IPS-18c (cell line): ENCODE measurements around the gene FEZ2.

Source experiments
- H3K4me3 ChIP-seq: 2 replicates; pipeline ENCODE4 v1.7.0; 2013; ENCODE audit warnings: low read depth, mild to moderate bottlenecking, low read length, moderate library complexity; ENCODE audit not compliant: insufficient read depth
- H3K9me3 ChIP-seq: one replicate; pipeline ENCODE4 v1.6.1; 2013; ENCODE audit warnings: mild to moderate bottlenecking, low read length, moderate library complexity; ENCODE audit not compliant: control insufficient read depth, insufficient read depth

The FEZ2 gene

DNA sequence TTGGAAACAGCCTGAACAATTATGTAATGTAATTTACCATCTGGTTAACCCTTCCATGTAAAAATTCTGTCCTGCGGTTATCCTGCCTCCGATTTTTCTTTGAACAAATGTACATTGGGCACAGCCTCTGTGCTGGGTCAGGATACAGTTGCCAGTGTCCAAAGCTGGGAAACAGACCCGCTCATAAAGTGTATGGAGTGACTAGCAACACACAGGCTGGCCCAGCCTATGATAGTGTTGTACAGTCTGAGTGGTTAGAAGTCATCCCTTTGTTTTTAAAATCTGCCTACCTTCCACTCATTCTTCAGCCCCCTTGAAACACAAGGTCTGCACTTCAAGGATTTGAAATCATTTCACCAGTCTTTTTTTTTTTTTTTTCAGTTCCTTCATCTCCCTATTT lies 50.1 kb downstream of the FEZ2 start:
- no peak overlapping the region for H3K4me3 ChIP-seq
- H3K9me3 ChIP-seq: no peaks in the 10 kb centered on the region

DNA sequence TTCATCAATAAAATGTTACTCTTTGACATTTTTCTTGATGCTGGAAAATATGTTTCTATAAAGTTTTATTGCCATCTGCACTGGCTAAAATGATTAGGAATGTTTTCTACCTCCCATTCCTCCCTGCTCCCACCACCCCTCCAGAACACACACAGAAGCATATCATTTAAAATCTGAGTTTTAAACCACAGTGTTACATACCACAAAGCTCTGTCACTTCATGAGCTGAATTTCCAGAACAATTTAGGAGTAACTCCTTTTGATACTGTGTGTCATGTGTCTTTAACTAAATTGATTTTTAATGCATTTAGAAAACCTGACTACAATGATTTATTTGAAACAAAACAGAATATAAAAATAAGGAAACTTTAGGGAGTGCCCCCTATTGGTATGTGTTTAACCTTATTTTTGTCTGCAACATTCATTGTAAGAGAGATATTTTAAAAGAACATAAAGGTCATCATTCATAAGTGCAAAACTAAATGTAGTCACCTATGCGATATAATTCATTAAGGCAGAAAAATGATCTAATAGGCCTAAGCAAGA lies 52.0 kb downstream of the FEZ2 start:
- Histone ChIP-seq H3K9me3 (no peaks in the 10 kb centered on the region), H3K4me3 (no peak overlapping the region)

DNA sequence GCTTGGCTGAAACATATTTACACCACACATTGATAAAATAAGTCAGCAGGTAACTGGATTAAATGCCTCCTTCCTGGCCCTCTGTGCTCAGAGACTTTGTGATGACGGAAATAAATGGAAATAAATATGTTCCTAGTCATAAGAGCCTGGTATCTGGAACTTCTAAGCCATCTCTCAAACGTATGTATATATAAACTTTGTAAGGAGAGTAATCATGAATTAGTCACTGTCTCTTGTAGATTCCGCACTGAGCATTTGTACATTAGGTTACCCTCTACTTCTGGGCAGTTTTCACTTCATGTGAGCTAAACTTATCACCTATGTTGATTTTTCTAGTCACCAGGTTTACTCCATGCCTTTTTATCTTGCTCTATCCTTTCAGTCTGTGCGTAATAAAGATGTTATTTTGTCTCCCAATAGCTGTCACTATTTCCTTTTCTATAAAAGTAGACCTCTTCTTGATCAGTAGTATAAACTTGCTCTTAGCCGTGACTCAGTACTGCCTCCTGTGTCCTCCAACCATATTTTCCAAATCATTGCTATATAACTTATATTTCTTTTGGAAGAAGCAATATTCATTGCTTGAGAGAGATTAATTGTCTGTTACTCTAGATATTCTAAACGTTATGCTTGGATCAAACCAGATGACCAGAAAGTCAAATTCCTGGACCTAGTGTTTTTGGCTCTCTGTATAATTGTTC lies 53.2 kb downstream of the FEZ2 start:
- no peak overlapping the region for H3K4me3 ChIP-seq
- no peaks in the 10 kb centered on the region for H3K9me3 ChIP-seq

DNA sequence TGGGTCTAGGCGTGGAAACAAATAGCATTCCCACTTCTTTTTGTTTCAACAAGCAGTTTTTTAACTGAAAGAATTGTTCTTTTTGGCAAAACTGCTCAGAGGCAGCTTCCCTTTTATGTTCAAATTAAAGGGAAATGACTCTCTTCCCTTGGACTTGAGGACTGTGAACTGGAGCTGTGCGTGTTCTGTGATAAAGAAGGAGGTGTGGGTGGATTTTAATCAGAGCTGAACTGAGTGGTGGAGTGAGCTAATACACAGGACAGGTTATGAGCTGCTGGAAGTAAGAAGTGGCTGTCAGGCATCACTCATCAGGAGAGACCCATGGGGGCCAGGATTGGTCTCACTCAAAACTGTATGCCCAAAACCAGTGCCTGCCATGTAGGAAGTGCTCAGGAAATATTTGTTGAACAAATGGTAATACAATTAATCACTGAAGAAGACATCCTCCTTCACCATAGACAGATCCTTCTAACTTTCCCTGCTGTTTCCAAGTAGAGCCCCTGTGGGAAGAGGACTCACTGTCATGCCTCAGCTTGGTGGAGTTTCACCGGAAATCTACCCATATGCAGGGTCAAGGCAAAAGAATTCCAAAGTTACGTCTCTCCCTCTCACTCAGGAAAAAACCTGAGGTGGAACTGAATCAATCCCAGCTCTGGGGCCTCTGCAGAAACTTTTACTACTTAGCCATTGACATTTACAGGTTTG lies 55.9 kb downstream of the FEZ2 start:
- Histone ChIP-seq H3K9me3 (no peaks in the 10 kb centered on the region), H3K4me3 (no peak overlapping the region)

DNA sequence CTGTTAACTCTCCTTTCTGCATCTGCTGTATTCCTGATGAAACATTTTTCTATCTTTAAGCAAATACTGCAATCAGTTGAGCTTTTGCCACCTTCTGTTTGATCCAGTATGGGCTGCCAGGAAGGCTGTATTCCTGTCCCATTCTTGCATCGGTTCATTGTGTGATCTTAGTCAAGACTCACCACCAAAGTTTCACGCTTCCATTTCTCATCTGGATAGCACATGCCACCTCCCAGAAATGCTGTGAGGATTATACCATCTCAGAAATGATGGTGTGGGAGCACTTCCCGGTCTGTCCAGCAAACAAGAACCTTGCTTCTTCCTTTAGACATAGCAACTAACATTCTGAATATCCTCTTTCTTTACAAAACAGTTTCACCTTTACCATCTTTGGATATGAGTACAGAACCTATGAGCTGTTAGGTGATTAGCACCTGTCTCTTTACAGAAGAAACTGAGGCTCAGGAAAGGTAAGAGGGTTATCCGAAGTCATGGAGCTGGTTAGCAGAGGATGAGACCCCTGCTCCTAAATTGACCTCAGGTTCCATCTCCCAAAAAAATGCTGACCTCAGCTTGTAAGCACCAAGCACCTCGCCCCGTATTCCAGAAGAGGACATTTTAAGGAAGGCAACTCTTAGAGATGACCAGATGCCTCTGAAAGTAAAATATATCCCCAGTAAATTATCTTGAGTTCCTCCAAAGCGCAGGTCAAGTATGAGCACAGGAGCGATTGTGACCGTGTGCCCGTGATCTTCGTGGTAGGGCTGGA lies 56.8 kb downstream of the FEZ2 start:
- Histone ChIP-seq H3K4me3 (no peak overlapping the region), H3K9me3 (no peaks in the 10 kb centered on the region)

DNA sequence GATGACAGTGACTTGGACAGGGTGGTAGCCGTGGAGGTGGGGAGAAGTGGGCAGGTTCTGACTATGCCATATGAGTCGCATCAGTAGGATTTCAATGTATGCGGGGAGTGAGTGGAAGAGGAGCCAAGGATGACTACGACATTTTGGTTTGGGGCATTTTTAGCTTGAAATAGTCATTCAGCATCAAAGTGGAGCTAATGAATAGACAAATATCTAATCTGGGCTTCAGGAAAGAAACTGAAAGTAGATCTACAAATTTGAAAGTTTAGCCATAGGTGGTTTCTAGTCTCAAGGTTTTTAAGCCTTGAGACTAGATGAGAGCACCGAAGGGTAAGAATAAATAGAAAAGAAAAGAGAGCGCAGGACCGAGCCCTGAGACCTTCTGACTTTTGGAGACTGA lies 58.3 kb downstream of the FEZ2 start:
- H3K4me3 ChIP-seq: no peak overlapping the region

DNA sequence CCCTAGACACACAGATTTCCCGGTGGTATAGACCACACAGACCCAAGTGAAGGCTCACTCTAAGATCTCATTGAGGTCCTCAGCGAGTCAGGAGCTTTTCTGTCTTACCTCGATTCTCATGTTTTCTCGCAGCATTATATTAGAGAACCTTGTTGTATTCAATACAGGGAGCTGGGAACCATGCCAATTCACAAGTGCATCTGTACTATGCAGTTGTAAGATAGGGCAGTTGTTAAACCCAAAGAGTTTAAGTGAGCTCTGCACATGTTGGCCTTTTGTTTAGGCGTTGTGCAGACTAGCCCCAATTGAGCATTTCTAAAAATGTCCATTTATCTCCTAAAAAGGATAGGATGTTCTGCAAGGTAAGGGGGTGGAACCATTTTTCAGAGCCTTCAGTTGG lies 59.6 kb downstream of the FEZ2 start:
- Histone ChIP-seq H3K4me3 (no peak overlapping the region), H3K9me3 (no peaks in the 10 kb centered on the region)

More for the DNA sequence above, 58.3 kb downstream of the FEZ2 start:
- H3K9me3 ChIP-seq: no peaks in the 10 kb centered on the region

DNA sequence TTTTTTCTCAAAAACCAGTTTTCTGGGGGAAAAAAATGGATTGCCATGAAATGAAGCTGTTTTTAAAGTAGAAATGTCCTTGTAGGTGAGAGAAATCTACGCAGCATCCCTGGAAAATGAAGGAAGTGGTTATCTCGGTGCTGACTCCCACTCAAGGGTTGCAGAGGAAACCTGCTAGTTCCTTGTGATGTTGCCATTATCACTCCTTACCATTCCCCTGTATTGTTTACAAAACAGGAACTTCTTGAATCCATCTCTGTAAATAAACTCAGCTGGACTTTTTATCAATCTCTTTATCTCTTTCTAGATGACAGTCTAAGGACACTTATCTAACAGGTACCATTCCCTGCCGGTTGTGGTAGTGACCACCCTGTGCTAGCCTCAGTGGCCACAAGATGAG lies 61.2 kb downstream of the FEZ2 start:
- no peaks in the 10 kb centered on the region for H3K9me3 ChIP-seq
- no peak overlapping the region for H3K4me3 ChIP-seq

DNA sequence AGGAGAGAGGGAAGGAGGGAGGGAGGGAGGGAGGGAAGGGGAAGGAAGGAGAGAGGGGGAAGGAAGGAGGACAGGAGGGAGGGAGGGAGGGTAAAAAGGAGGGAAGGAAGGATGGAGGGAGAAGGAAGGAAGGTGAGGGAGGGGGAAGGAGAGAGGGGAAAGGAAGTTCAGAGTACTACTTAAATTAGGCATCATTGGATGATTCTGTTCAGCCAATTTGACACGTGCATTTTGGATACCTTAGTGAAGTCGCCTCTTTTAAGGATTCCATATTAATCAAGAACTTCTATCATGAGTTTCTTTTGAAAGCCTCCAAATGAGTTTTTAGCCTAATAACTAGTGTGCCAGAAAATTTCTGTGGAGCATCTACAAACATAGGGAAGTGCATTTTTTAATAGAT lies 62.9 kb downstream of the FEZ2 start:
- H3K4me3 ChIP-seq: no peak overlapping the region
- H3K9me3 ChIP-seq: no peaks in the 10 kb centered on the region

DNA sequence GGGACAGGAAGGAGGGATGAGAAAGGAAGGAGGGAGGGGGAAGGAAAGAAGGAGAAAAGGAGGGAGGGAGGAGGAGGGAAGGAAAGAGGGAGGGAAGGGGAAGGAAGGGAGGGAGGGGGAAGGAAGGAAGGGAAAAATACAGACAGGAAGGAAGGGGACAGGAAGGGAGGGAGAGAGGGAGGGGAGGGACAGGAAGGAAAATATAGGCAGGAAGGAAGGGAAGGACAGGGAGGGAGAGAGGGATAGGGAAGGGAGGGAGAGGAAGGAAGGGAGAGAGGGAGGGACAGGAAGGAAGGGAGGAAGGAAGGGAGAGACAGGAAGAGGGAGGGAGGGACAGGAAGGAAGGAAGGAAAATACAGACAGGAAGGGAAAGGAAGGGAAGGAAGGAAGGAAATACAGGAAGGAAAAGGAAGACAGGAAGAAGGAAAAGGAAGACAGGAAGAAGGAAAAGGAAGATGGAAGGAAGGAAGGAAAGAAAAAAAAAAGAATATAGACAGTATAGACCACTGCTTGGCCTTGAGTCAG lies 63.6 kb downstream of the FEZ2 start:
- Histone ChIP-seq H3K4me3 (no peak overlapping the region), H3K9me3 (no peaks in the 10 kb centered on the region)

DNA sequence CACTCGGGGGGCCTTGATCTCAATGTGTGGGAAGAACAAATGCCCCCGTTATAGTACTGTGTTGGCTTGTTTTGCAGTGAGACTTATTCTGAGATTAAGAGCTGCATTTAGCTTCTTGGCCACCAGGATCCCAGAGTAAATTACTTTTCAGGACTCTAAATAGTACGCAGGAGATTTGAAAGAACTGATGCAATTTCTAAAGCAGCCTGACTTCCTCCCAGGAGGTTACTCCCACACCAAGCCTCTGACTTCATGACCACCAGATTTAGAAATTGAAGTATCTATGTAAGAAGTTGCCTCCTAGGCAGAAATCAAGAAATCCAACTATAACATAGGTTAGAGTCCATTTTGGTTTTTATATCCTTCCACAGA lies 67.0 kb downstream of the FEZ2 start:
- H3K9me3 ChIP-seq: no peaks in the 10 kb centered on the region
- H3K4me3 ChIP-seq: no peak overlapping the region

DNA sequence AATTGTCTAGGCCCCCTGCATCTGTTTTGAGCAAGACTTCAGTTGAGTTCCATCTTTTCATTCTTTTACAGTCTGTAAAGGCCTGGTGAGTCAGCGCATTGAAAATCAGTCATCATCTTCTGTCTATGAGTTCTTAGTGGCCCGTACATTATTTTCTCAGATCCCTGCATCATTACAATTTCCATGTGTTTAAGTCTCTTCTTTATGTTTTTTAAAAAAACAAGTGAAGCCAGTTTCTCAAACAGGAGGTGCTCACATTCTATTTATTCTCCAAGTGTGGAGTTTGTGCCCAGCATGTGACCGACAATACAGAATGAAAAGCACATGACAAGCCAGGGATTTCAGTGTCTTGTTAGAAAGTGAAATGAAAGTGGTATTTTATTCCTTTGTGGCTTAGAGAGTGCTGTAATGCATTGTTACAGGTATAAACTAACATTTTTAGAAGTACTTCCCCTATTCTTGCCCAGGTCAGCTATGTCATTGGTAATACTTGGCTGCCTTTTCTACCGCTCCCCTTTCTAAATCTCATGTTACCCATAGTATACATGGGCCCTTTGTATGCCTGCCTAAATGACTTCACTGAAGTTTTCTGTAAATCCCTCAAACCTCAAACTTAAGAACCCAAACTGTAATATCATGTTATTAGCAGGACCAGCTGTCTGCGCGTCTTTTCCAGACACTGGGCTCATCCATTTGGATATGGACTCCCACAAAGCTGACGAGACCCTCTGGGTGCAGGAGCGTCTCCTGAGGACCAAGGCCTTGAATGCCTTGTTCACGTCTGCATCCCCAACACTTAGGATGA lies 67.6 kb downstream of the FEZ2 start:
- H3K4me3 ChIP-seq: no peak overlapping the region
- no peaks in the 10 kb centered on the region for H3K9me3 ChIP-seq

DNA sequence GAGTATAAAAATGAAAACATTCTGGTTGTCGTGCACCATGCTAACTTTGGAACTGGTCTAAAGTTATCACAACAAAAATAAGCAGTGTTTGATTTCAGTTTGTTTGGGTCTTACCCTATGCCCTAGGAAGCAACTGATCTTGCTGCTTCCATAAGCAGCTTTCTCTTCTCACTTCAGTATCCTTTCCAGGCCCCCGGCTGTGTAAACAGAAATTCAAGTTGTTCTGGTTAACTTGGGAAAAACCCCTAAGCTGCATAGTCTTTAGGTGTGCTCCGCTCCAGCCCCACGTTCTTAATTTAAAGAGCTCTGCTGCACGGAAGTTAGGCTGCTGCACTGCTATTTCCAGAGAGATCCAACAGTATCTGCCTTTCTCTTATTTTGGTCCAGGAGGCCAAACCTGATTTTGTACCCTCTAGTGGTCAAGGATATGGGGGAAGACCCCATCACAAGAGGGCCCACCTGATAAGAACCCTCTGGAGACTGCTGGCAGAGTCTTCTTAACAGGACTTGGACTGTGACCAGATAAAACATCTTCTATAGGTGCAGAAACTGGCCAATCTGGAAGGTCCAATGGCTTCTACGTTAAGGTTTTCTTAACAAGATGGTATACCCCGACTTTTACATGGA lies 69.1 kb downstream of the FEZ2 start:
- Histone ChIP-seq H3K4me3 (no peak overlapping the region), H3K9me3 (no peaks in the 10 kb centered on the region)

DNA sequence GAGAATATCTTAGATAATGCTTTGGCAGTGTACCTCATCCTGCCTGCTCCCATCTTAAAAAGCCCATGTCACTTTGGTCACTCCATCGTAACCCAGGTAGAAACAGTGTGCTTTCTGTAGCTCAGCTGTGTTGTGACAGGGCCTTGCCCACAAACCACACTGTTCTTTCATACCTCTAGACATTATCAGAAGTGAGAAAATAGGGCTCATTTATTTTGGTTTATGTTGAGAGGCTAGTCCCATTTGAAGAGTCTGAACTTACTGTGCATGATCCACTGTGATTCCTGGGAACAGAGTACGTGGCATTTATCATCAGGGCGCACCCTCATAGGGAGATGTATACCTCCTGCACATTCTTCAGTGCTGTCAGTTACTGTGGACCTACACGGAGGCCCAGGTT lies 69.7 kb downstream of the FEZ2 start:
- H3K9me3 ChIP-seq: no peaks in the 10 kb centered on the region
- H3K4me3 ChIP-seq: no peak overlapping the region

DNA sequence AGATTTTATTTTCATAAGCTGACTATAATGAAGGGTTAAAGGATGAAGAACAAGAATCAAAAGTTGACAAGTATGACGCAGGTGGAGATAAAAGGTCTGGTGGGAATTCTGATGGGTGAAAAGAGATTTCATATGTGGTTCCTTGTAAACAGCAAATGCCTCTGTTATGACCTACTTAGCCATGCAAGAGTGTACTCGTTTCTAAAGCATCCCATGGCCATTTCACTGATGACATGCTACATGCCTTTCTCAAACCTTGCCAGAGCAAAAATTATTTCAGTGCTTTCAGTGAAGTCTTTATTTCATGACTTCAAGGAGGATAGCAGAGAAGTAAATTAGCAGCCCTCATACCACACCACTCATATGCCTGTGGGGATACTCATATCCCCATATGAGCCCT lies 71.7 kb downstream of the FEZ2 start:
- Histone ChIP-seq H3K4me3 (no peak overlapping the region), H3K9me3 (no peaks in the 10 kb centered on the region)

DNA sequence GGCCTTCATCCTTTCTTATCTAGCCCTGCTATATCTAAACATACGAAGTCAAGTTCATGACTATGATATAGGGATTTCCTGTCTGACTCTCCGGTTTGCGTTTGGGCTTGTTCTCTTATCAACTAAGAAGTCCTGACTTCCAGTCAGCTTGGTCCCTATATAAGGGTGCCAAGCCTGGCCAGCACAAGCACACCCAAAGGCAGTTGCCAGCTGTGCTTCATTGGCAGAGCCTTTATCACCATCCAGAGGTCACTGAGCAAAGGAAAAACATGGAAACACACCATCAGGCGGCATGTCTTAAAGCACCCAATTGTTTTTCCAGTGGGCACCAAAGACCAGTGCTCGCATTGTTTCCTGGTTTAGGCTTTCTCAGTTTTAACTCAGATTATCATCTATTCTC lies 72.7 kb downstream of the FEZ2 start:
- H3K9me3 ChIP-seq: peaks cover under 1% of the 10 kb centered on the region

DNA sequence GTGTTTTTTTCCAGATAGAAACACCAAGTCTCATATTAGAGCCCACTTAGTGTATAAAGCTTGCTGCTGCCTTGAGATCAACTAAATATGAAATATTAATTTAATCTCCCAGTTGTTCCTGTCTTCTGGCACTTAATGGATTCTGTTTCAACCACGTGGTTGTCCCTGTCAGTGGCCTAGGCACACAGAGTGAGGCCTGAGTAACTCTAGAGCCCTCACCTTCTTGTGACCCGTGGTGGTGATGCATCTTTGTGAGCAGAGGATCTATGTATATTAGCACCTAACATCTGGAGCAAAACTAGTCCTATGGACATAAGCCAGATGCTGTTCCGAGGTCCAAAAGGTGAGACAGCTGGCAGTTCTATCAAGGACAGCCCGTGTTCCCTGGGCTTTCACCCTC lies 74.8 kb downstream of the FEZ2 start:
- peaks cover 5% of the 10 kb centered on the region for H3K9me3 ChIP-seq
- H3K4me3 ChIP-seq: no peak overlapping the region

More for the DNA sequence above, 72.7 kb downstream of the FEZ2 start:
- H3K4me3 ChIP-seq: no peak overlapping the region
